Activated gamma-delta T cell (primary cell): ENCODE measurements around the gene HOXC10.

Source experiments
- DNase-seq: peaks from one replicate; lab custom pipeline; 2025; lab: John Stamatoyannopoulos, UW

Gene HOXC10

DNA sequence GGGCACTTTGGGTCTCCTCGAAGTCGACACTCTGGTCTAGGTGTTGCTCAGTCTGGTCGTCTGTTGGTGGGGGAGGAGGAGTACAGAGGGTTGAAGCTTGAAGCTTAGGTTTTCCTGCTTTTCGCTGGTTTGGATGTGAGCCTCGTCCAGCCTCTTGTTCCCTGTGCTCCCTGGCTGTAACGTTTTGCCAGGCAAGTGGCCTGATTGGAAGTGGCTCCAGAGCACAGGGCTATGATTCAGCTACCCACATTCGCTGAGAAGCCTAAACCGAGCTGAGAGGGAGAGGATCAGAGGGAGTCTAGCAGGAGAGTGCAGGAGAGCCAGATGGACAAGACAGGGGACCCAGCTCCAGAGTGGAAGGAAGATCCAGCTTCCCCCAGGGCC is 6.1 kb downstream of the HOXC10 start:
- DNase-seq, result no peak

GRCh38 chr12:53992377-53992889 is 7.5 kb downstream of the HOXC10 start:
- no peak for DNase-seq

DNA sequence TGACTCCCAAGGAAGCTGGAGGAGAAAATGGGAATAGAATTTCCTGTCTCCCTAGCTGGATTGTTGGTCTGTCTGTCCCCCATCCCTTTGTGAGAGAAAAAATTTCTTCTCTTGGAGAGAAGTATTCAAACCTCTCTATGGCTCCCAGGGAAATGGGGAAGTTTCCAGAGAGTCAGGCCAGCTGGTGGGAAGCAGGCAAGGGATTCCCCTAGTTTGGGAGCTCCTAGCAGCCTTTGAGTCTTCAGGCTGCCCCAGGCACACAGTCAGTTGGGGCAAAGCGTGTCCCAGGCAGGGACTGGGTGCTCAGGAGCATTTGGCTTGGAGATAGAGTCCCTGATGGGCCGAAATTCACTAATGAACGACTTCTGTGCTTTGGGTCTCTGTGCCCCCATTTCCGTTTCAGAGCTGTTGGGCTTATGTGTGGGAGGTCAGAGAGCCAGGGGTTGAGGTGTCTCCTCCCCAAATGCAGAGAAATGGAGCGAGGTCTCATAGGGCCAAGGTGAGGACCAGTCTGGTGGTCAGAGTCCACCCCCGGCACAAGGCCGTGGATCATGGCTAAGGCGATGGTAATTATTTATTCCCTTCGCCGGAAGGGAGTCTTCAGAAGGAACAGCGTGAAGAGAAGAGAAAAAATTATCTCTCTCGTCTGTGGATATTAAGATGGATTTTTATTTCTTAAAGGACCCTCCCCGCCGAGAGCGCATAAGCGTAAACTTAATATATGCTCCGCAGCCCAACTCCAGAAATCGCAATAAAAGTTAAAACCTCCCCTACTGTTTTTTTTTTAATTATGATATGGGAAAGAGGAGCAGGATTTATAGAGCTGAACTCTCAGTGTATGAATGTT is 8.4 kb downstream of the HOXC10 start:
- no peak for DNase-seq

GRCh38 chr12:53994009-53994263 is 9.0 kb downstream of the HOXC10 start:
- no peak for DNase-seq

DNA sequence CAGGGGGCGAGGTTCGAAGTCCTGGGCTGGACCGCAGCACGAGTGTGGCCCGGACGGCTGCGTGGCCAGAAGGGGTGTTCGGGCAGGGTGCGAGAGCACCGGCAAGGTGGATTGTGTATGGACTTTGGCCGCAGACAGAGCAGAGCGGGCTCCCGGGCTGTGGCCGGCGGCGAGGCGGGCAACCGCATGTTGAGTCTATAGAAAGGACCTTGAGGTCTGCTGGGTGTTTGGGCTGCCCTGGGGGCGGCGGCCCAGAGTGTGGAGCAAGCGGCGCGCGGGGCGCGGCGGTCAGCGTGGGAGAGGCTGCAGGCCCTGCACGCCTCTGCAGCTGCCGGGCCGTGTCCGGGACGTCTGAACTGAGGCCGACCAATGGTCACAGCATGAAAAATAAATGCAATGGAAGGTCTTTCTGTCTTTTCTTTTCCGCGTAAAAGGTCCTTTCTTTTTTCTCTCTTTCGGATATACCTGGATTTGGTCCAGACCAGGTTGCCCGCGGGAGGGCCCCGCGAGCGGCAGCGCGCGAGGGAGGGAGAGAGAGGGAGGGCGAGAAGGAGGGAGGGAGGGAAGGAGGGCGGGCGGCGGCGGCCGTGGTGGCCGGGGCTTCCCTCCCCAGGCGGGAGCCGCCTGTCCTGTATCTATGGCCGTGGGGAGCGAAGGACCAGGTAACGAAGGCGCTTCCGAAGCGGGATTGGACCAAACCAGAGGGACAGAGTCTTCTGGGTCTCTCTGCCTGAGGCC is 9.5 kb downstream of the HOXC10 start:
- no peak for DNase-seq

DNA sequence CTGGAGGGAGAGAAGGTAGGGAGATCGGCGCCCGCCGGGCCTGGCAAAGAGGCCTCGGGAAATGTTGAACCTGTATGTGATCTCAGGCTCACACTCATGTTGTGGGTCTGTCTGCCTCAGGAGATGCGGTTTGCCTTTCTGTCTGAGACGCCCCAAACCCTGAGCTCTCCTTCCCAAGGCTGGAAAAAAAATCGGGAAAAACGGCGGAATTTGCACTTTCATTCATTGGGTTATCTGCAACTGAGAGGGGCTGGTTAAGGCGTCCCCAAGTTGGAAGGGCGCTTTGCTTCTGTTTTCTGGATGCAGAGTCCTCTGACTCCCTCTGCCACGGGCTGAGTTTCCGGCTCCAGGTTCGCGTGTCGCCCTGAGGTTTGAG is 10.0 kb downstream of the HOXC10 start:
- DNase-seq, result no peak

DNA sequence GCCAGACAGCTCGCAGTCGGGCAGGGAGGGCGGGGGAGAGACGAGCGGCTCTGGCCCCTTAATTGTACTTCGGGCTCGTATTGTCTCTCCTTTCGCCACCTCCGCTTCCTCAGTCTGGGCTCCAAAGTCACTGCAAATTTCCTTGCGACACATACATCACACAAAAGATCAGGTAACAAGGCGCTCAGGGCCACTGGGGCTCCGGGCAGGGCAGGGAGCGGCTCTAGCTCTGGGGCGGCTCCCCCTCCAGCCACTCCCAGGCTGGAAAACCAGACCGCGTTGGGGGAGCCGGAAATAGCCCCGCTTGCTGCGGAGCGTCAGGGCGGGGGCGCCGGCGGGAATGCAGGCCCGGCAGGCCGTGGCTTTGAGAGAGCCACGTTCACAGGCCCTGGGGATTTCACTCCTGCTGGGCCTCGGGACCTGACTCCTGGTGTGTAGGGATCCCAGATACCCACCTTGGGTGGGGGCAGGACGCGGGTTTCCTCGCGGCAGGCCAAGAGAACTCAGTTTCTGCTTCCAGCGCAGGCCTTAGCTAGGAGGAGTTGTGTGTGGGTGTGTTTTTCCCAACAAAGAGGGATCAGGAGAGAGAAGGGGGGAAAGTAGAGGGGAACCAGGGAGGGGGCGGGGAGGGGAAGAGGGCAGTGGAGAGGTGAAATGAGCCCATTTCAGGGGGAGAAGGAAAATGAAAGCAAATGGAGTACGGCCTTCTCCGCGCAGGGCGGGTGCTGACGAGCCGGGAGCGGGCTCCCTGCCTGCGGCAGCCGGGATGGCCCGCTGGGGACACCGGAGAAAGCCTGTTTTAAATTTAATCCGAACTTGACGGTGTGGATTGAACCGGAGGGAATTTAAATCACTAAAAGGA is 10.7 kb downstream of the HOXC10 start:
- DNase-seq, result no peak

GRCh38 chr12:53996240-53997203 is 11.6 kb downstream of the HOXC10 start:
- DNase-seq, result no peak

DNA sequence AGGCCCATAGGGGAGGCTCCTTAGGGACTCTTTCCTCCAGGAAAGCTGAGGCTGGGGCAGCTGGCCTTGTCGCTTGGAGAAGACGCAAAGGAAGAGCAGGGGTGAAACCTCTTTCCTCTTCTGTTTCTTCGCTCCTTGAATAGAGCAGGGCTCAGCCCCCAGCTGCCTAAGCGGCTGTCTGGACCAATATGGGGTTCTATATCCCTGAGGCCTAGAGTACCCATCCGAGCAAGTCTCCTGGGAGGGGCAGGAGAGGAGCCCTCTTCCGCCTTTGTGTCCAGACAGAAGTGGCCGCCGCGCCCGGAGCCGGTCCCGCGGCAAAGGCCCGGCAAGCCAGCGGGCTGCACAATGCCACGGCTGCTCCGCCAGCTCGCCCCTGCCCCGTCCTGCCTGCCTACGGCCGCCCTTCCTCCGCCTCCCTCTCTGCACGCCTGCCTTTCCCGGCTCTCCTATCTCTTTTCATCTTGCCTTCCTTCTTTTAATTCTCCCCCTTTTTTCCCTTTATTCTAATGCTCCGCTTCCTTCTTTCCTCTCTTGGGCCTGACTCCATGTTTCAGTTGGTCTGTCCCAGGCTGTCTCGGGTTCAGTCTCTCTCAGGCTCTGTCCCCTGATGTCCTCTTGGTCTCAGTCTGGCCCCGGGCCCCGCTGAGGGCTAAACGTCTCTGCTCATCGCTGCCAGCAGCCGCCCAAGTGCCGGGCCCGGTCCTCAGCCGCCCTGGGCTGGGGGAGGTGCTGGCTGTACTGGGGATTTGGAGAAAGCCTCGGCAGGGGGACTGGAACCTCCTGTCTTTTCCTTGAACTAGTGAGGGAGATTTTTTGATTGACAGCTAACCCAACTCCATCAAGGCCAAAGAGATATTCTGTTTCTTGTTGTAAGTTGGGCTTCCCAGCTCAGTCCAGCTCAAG is 12.5 kb downstream of the HOXC10 start:
- no peak for DNase-seq

GRCh38 chr12:53998110-53998899 is 13.4 kb downstream of the HOXC10 start:
- DNase-seq, result no peak

- no peak for DNase-seq
Measured at GRCh38 chr12:53998900-53999236, 13.9 kb downstream of the HOXC10 start.

DNA sequence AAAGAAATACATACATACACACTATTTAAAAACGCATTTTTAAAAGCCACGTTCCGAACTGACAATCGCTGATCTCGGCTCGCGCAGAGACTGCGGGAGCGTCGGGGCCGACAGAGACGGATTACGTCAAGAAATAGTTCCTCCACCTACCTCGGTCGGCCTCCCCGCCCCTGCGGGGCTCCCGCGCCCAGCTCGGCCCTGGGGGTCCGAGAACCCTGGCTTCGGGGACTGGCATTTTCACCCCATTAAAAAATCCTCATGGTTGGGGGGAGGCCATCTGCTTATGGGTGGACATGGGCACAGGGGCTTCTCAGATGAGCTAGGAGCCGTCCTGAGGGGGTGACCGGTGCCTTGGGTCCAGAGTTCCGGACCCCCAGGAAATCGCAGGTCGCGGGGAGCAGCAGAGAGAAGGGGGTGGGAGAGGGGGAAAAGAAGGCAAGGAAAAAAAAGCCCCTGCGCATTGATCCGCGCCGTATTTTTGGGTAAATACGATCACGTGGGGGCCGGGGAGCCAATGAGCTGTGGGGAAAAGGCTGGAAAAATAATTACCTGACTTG is 14.7 kb downstream of the HOXC10 start:
- DNase-seq, result no peak

- no peak for DNase-seq
Measured at GRCh38 chr12:54000116-54001114, 15.5 kb downstream of the HOXC10 start, which contains the start of gene HOXC9. TSS of gene HOXC9 (plus strand) at chr12:54000161. CDS start at chr12:54000189, 28 bp downstream.

- no peak for DNase-seq
Measured at GRCh38 chr12:54001283-54002187, 16.6 kb downstream of the HOXC10 start.

- DNase-seq, result no peak
Measured at GRCh38 chr12:54002278-54002914, 17.4 kb downstream of the HOXC10 start.

GRCh38 chr12:54002915-54003389 is 18.0 kb downstream of the HOXC10 start:
- no peak for DNase-seq
